Measurements from ENCODE around the gene TGFA. TPM values are rescaled to one million over a fixed set of nuclear protein-coding genes. Genes with fewer than 3 reads are reported as not detected.

TGFA gene
- total and polyA plus RNA-seq, 10 of the 15 experiments (the other 5 are each of a cell fraction or from before 2014, with no cell fraction given): 0.03 to 0.23 TPM; not detected in 8

DNA sequence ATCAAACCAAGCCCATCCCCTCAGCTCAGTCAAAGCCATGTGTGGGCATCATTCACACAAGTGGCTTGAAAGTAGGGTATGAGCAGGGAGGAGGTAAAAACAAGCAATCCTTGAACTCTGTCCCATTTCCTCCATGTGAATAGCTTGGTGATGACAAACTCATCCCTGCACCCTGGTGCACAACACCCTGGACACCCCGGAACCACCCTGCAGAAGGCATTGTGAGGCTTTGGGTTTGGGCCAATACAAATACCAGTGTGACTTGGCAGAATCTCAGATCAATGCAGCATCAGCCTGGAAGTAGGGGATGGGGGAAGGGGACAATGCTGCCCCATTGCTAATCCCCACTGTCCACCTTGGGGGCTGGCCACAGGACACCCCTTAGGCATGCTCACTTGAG is 28.6 kb downstream of the TGFA start (continued):
- no peak for TF ChIP-seq TARDBP (IDR thresholded peaks at IDR 0.05; ENCODE audit: borderline replicate concordance)
- no peak for TF ChIP-seq CREM (IDR thresholded peaks at IDR 0.05; ENCODE audit: low read depth)

DNA sequence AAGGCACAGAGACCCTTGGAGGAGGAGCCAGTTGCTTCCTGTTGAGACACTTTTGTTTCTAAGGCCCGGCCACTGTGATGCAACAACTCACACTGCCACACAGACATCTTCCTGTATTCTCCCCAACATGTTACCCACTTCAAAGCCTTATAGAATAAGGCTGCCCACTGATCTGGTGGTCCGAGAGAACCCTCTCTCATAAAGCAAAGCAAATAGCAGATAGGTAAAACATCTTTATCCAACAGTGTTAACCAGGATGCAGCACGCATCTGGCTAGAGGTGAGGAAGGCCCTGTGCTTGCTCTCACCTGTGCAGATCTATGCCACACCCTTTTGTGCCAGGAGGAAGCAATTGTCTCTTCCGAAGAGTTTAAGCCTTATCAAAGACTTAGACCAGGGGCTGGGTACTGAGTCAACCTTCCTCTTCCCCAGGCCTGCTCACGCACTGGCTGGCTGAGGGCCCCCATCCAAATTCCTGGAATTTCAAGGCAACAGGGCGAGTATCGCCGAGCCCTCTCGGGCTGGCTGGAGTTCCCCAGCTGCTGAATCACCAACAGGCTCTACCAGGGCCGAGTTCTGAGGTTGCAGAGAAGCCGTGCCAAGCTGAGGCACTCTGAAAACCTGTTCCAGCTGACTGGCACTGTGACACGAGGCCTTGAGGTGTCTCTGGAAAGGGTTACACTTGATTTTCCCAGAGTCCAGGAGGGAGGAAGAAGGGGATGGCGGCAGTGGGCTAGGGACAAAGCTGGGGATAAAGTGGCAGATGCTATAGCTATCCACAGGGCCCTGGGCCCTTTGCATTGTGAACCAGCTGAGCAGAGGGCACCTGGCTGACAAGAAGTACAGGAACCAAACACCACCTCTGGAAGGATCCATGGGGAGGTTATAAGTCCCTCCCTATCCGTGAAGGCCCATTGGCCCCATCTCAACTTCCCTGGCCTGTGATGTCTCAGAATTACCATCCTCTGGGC is 29.3 kb downstream of the TGFA start:
- no peaks in the 10 kb centered on the region for H3K79me2 ChIP-seq (ENCODE audit: control insufficient read depth, insufficient read depth, low read length)
- FAIRE-seq (no peak), DNase-seq (ENCODE audit: low read depth, low spot score) (no peak)
- TF ChIP-seq NFYB (IDR thresholded peaks at IDR 0.05; ENCODE audit: insufficient read depth, low read depth, low read length) (no peak), FOXK2 (IDR thresholded peaks at IDR 0.05) (no peak), MYB (IDR thresholded peaks at IDR 0.05; ENCODE audit: borderline replicate concordance, low read depth, low read length) (no peak), CBX5 (IDR thresholded peaks at IDR 0.05; ENCODE audit: low read depth) (no peak), KAT2A (conservative IDR thresholded peaks at IDR 0.05; ENCODE audit: control insufficient read depth, low read depth, low read length) (no peak), EZH2 (IDR thresholded peaks at IDR 0.05; ENCODE audit: borderline replicate concordance, control insufficient read depth, low read depth, low read length) (no peak), CHD1 (IDR thresholded peaks at IDR 0.05; ENCODE audit: low read depth, low read length) (no peak), CREB1 (IDR thresholded peaks at IDR 0.05; ENCODE audit: low read depth) (no peak)
- TF ChIP-seq, protein P1, sequence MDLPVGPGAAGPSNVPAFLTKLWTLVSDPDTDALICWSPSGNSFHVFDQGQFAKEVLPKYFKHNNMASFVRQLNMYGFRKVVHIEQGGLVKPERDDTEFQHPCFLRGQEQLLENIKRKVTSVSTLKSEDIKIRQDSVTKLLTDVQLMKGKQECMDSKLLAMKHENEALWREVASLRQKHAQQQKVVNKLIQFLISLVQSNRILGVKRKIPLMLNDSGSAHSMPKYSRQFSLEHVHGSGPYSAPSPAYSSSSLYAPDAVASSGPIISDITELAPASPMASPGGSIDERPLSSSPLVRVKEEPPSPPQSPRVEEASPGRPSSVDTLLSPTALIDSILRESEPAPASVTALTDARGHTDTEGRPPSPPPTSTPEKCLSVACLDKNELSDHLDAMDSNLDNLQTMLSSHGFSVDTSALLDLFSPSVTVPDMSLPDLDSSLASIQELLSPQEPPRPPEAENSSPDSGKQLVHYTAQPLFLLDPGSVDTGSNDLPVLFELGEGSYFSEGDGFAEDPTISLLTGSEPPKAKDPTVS (IDR thresholded peaks at IDR 0.05; ENCODE audit: low read depth, low read length): no peak
- TF ChIP-seq, protein P2, sequence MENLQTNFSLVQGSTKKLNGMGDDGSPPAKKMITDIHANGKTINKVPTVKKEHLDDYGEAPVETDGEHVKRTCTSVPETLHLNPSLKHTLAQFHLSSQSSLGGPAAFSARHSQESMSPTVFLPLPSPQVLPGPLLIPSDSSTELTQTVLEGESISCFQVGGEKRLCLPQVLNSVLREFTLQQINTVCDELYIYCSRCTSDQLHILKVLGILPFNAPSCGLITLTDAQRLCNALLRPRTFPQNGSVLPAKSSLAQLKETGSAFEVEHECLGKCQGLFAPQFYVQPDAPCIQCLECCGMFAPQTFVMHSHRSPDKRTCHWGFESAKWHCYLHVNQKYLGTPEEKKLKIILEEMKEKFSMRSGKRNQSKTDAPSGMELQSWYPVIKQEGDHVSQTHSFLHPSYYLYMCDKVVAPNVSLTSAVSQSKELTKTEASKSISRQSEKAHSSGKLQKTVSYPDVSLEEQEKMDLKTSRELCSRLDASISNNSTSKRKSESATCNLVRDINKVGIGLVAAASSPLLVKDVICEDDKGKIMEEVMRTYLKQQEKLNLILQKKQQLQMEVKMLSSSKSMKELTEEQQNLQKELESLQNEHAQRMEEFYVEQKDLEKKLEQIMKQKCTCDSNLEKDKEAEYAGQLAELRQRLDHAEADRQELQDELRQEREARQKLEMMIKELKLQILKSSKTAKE (IDR thresholded peaks at IDR 0.05; ENCODE audit: low read depth, poor library complexity, severe bottlenecking): no peak
- TF ChIP-seq, protein P3, sequence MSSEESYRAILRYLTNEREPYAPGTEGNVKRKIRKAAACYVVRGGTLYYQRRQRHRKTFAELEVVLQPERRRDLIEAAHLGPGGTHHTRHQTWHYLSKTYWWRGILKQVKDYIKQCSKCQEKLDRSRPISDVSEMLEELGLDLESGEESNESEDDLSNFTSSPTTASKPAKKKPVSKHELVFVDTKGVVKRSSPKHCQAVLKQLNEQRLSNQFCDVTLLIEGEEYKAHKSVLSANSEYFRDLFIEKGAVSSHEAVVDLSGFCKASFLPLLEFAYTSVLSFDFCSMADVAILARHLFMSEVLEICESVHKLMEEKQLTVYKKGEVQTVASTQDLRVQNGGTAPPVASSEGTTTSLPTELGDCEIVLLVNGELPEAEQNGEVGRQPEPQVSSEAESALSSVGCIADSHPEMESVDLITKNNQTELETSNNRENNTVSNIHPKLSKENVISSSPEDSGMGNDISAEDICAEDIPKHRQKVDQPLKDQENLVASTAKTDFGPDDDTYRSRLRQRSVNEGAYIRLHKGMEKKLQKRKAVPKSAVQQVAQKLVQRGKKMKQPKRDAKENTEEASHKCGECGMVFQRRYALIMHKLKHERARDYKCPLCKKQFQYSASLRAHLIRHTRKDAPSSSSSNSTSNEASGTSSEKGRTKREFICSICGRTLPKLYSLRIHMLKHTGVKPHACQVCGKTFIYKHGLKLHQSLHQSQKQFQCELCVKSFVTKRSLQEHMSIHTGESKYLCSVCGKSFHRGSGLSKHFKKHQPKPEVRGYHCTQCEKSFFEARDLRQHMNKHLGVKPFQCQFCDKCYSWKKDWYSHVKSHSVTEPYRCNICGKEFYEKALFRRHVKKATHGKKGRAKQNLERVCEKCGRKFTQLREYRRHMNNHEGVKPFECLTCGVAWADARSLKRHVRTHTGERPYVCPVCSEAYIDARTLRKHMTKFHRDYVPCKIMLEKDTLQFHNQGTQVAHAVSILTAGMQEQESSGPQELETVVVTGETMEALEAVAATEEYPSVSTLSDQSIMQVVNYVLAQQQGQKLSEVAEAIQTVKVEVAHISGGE (CRISPR knock-in tag; IDR thresholded peaks at IDR 0.05): no peak

More for the DNA sequence above, 29.3 kb downstream of the TGFA start:
- Histone ChIP-seq H3K4me1 (ENCODE audit: control insufficient read depth, insufficient read depth, low read length) (no peaks in the 10 kb centered on the region), H3K36me3 (ENCODE audit: control insufficient read depth in 2 of 2, insufficient read depth in 2 of 2, low read length in 1 of 2) (no peaks in the 10 kb centered on the region), H3K9ac (ENCODE audit: control insufficient read depth, insufficient read depth, low read length) (no peak overlapping the region), H3K4me3 (no peak overlapping the region), H3K4me2 (ENCODE audit: control insufficient read depth, insufficient read depth) (no peak overlapping the region), H2AFZ (ENCODE audit: control insufficient read depth, low read depth, low read length) (no peak overlapping the region), H4K20me1 (ENCODE audit: control insufficient read depth, insufficient read depth) (no peaks in the 10 kb centered on the region), H3K27ac (ENCODE audit: control insufficient read depth, insufficient read depth) (no peak overlapping the region), H3K9me3 (replicated peaks; ENCODE audit: control insufficient read depth, insufficient read depth, low read length) (no peaks in the 10 kb centered on the region), H3K27me3 (replicated peaks in 1 of 2; ENCODE audit: control insufficient read depth in 2 of 2, insufficient read depth in 2 of 2, low read length in 1 of 2) (no peaks in the 10 kb centered on the region; a peak in 1 of 4 replicates)
- ChIA-PET SMC1A (ENCODE audit: uncharacterized antibody, unreplicated experiment) (no interaction called here), POLR2A (no interaction called here), CTCF (no interaction called here), RAD21 (ENCODE audit: unreplicated experiment) (no interaction called here)
- no TSS peak for BruUV-seq (replicated peaks)
- in situ Hi-C loops (cut with MboI): no loop called here
- intact Hi-C loops (cut with micrococcal nuclease; ENCODE audit: unreplicated experiment): no loop called here
- no peak for ATAC-seq
- 14% methylated on average over 14 of the region's 14 CpGs for WGBS (ENCODE audit: insufficient coverage, insufficient replicate concordance, low lambda C conversion rate, missing lambda C conversion rate)
